ENCODE data around the gene EIPR1.

The EIPR1 gene

DNA sequence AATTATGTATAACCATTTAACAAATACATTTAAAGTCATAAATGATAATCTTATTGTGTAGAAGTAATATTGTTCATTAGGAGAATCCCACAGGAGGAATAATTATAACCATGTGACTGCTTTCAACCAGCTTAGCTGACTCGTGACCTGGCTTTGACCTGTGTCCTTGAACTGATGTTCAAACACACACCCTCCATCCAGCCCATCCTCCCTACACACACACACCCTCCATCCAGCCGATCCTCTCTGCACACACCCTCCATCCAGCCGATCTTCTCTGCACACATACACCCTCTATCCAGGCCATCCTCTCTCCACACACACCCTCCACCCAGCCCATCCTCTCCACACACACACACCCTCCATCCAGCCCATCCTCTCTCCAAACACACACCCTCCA, 83.5 kb downstream of the EIPR1 start:
- H3K27ac ChIP-seq (ENCODE audit: insufficient read depth in 1 of 2, low read depth in 1 of 2, low read length in 2 of 2, poor library complexity in 1 of 2, severe bottlenecking in 2 of 2) = no peak overlapping the region
- POLR2A ChIA-PET = no interaction called here

DNA sequence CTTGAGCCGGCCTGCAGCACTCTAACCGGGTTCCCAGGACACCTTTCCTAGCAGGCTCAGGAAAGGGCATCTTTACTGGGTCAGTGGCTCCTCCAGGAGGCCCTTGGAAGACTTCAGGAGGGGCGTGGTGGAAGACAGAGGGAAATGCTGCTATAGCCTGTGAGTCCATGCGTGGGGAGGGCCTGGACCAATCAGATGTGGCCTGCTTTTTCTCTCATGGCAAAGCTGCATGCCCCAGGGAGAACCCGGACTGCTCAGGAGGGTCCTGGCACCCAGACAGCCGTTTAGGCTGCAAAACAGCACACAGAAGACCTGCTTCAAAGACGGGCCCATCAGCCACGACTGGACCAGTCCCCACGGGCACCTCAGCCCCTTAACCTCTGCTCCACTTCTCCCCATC, 84.4 kb downstream of the EIPR1 start:
- Histone ChIP-seq H3K27ac (ENCODE audit: insufficient read depth in 1 of 2, low read depth in 1 of 2, low read length in 2 of 2, poor library complexity in 1 of 2, severe bottlenecking in 2 of 2) (no peak overlapping the region), H3K4me1 (ENCODE audit: control extremely low read depth in 1 of 4, control insufficient read depth in 4 of 4, insufficient read depth in 4 of 4, low read length in 3 of 4) (no peaks in the 10 kb centered on the region), H3K27me3 (replicated peaks in 2 of 5; ENCODE audit: control insufficient read depth in 4 of 5, insufficient read depth in 5 of 5, low read length in 4 of 5) (no peaks in the 10 kb centered on the region), H3K4me3 (ENCODE audit: control insufficient read depth in 1 of 7, extremely low read depth in 1 of 7, insufficient read depth in 4 of 7, low read depth in 2 of 7, low read length in 6 of 7) (no peak overlapping the region), H3K9me3 (ENCODE audit: control extremely low read depth in 1 of 5, control insufficient read depth in 4 of 5, insufficient read depth in 2 of 5, low read depth in 1 of 5, low read length in 4 of 5) (peaks cover 0 to 12% (median 2%) of the 10 kb centered on the region in 5 experiments), H3K36me3 (ENCODE audit: control insufficient read depth in 4 of 4, insufficient read depth in 4 of 4, low read length in 3 of 4) (peaks cover 0 to 12% (median 2%) of the 10 kb centered on the region in 4 experiments)
- ChIA-PET CTCF (interaction anchor here (0.9 kb wide), 1 partner anchor 9 kb away, joined by 3 read pairs; no protein-coding TSS in a partner anchor), POLR2A (no interaction called here)
- WGBS (ENCODE audit: insufficient coverage) = 100% methylated on average over 7 of the region's 9 CpGs
- DNase-seq = no peak

More for the DNA sequence above, 83.5 kb downstream of the EIPR1 start:
- Histone ChIP-seq H3K36me3 (ENCODE audit: control insufficient read depth in 4 of 4, insufficient read depth in 4 of 4, low read length in 3 of 4) (peaks cover 0 to 16% (median 4%) of the 10 kb centered on the region in 4 experiments), H3K27me3 (replicated peaks in 2 of 5; ENCODE audit: control insufficient read depth in 4 of 5, insufficient read depth in 5 of 5, low read length in 4 of 5) (no peaks in the 10 kb centered on the region), H3K9me3 (ENCODE audit: control extremely low read depth in 1 of 5, control insufficient read depth in 4 of 5, insufficient read depth in 2 of 5, low read depth in 1 of 5, low read length in 4 of 5) (peaks cover 0 to 10% (median 2%) of the 10 kb centered on the region in 5 experiments), H3K4me3 (ENCODE audit: control insufficient read depth in 1 of 7, extremely low read depth in 1 of 7, insufficient read depth in 4 of 7, low read depth in 2 of 7, low read length in 6 of 7) (no peak overlapping the region), H3K4me1 (ENCODE audit: control extremely low read depth in 1 of 4, control insufficient read depth in 4 of 4, insufficient read depth in 4 of 4, low read length in 3 of 4) (no peaks in the 10 kb centered on the region)
- no peak for DNase-seq
- 100% methylated on average over 2 of the region's 3 CpGs for WGBS (ENCODE audit: insufficient coverage)
- CTCF ChIA-PET = interaction anchor here (0.9 kb wide), 1 partner anchor 9 kb away, joined by 3 read pairs; no protein-coding TSS in a partner anchor

DNA sequence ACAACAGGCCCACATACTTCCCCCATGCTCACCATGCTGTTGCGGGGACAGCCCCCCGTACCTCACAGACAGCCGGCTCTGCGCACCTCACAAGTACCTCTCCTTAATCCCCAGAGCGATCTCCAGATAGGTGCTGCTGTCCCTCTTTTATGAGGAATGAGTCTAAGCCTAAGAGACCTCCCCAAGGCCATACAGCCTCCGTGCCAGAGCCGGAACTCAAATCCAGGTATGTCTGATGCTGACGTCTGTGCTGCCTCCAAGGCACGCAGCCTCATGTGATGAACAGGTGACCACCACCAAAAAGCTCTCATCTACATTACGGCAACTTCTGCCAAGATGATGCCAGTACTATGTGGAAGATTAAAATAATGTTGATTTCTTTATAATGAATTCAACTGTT, 85.2 kb downstream of the EIPR1 start:
- no peaks in the 10 kb centered on the region for H3K4me1 ChIP-seq (ENCODE audit: control extremely low read depth in 1 of 4, control insufficient read depth in 4 of 4, insufficient read depth in 4 of 4, low read length in 3 of 4)
- ChIA-PET CTCF (no interaction called here), POLR2A (no interaction called here)
- DNase-seq = no peak
- H3K27ac ChIP-seq (ENCODE audit: insufficient read depth in 1 of 2, low read depth in 1 of 2, low read length in 2 of 2, poor library complexity in 1 of 2, severe bottlenecking in 2 of 2) = no peak overlapping the region
- H3K27me3 ChIP-seq (replicated peaks in 2 of 5; ENCODE audit: control insufficient read depth in 4 of 5, insufficient read depth in 5 of 5, low read length in 4 of 5) = no peaks in the 10 kb centered on the region
- H3K36me3 ChIP-seq (ENCODE audit: control insufficient read depth in 4 of 4, insufficient read depth in 4 of 4, low read length in 3 of 4) = peaks cover 0 to 13% (median 1%) of the 10 kb centered on the region in 4 experiments
- peaks cover 0 to 14% (median 4%) of the 10 kb centered on the region in 5 experiments for H3K9me3 ChIP-seq (ENCODE audit: control extremely low read depth in 1 of 5, control insufficient read depth in 4 of 5, insufficient read depth in 2 of 5, low read depth in 1 of 5, low read length in 4 of 5)
- no peak overlapping the region for H3K4me3 ChIP-seq (ENCODE audit: control insufficient read depth in 1 of 7, extremely low read depth in 1 of 7, insufficient read depth in 4 of 7, low read depth in 2 of 7, low read length in 6 of 7)
- 100% methylated on average over 3 of the region's 10 CpGs for WGBS (ENCODE audit: insufficient coverage)

DNA sequence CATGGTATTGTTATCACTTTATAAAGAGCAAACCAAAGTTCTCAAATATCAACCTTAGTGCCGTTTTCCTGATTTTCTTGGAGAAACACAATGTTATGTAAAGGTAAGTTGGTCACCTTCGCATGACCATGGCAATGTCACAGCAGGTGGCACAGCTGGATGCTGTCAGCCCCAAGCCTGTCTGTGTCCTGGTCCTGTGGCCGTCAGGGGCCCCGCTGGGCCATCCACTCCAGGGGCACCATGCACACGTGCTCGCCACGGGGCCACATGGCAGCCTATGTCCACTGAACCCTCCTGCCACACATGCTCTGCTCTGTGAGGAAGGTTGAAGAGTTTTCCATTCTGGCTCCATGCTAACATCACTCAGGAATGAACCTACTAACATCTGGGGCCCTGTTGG, 85.9 kb downstream of the EIPR1 start:
- DNase-seq = no peak
- WGBS (ENCODE audit: insufficient coverage) = 98% methylated on average over 6 of the region's 7 CpGs
- Histone ChIP-seq H3K4me3 (ENCODE audit: control insufficient read depth in 1 of 7, extremely low read depth in 1 of 7, insufficient read depth in 4 of 7, low read depth in 2 of 7, low read length in 6 of 7) (no peak overlapping the region), H3K27ac (ENCODE audit: insufficient read depth in 1 of 2, low read depth in 1 of 2, low read length in 2 of 2, poor library complexity in 1 of 2, severe bottlenecking in 2 of 2) (no peak overlapping the region), H3K27me3 (replicated peaks in 2 of 5; ENCODE audit: control insufficient read depth in 4 of 5, insufficient read depth in 5 of 5, low read length in 4 of 5) (no peaks in the 10 kb centered on the region), H3K4me1 (ENCODE audit: control extremely low read depth in 1 of 4, control insufficient read depth in 4 of 4, insufficient read depth in 4 of 4, low read length in 3 of 4) (no peaks in the 10 kb centered on the region), H3K36me3 (ENCODE audit: control insufficient read depth in 4 of 4, insufficient read depth in 4 of 4, low read length in 3 of 4) (peaks cover 0 to 13% (median 1%) of the 10 kb centered on the region in 4 experiments), H3K9me3 (ENCODE audit: control extremely low read depth in 1 of 5, control insufficient read depth in 4 of 5, insufficient read depth in 2 of 5, low read depth in 1 of 5, low read length in 4 of 5) (peaks cover 0 to 14% (median 4%) of the 10 kb centered on the region in 5 experiments)
- POLR2A ChIA-PET = no interaction called here
- CTCF ChIA-PET = no interaction called here

DNA sequence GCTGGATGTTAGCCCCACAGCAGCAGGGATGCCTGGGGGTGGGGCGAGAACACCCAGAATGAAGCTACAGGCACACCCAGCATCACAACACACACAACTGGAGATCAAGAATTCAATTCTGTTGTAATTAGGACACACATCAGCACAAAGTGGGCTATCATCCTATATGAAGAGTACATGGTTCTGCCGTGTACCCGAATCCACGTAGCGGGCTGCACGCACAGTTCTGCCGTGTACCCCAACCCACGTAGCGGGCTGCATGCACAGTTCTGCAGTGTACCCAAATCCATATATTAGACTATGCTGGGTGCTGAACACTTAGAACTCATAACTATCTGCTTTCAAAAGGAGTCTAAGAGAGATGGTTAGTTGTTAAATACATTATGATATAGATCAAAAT, 86.5 kb downstream of the EIPR1 start:
- DNase-seq = no peak
- Histone ChIP-seq H3K27ac (ENCODE audit: insufficient read depth in 1 of 2, low read depth in 1 of 2, low read length in 2 of 2, poor library complexity in 1 of 2, severe bottlenecking in 2 of 2) (no peak overlapping the region), H3K4me3 (ENCODE audit: control insufficient read depth in 1 of 7, extremely low read depth in 1 of 7, insufficient read depth in 4 of 7, low read depth in 2 of 7, low read length in 6 of 7) (no peak overlapping the region), H3K27me3 (replicated peaks in 2 of 5; ENCODE audit: control insufficient read depth in 4 of 5, insufficient read depth in 5 of 5, low read length in 4 of 5) (no peaks in the 10 kb centered on the region), H3K36me3 (ENCODE audit: control insufficient read depth in 4 of 4, insufficient read depth in 4 of 4, low read length in 3 of 4) (peaks cover 0 to 13% (median 1%) of the 10 kb centered on the region in 4 experiments), H3K4me1 (ENCODE audit: control extremely low read depth in 1 of 4, control insufficient read depth in 4 of 4, insufficient read depth in 4 of 4, low read length in 3 of 4) (no peaks in the 10 kb centered on the region), H3K9me3 (ENCODE audit: control extremely low read depth in 1 of 5, control insufficient read depth in 4 of 5, insufficient read depth in 2 of 5, low read depth in 1 of 5, low read length in 4 of 5) (peaks cover 0 to 14% (median 4%) of the 10 kb centered on the region in 5 experiments)
- ChIA-PET POLR2A (no interaction called here), CTCF (no interaction called here)
- WGBS (ENCODE audit: insufficient coverage) = 100% methylated on average over 6 of the region's 9 CpGs

DNA sequence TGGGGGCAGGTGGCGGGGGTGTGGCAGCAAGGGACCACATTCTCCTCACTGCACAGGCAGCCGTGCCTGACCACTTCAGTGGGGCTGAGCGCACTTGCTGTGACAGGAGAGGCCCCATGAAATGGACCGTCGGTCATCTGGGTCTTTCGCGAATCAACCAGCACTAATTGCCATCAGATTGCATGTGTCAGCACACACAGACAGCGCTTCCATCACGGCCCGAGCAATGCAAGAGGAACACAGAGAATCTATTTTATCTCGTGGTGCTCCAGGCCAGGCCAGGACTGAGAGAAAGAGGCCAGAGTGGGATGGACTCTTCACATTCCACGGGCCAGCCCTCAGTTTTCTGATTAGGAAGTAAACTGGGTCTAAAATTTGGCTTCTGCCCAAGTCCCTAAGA, 87.0 kb downstream of the EIPR1 start:
- no peaks in the 10 kb centered on the region for H3K4me1 ChIP-seq (ENCODE audit: control extremely low read depth in 1 of 4, control insufficient read depth in 4 of 4, insufficient read depth in 4 of 4, low read length in 3 of 4)
- no peak overlapping the region for H3K27ac ChIP-seq (ENCODE audit: insufficient read depth in 1 of 2, low read depth in 1 of 2, low read length in 2 of 2, poor library complexity in 1 of 2, severe bottlenecking in 2 of 2)
- H3K36me3 ChIP-seq (ENCODE audit: control insufficient read depth in 4 of 4, insufficient read depth in 4 of 4, low read length in 3 of 4) = peaks cover 0 to 13% (median 1%) of the 10 kb centered on the region in 4 experiments
- CTCF ChIA-PET = no interaction called here
- H3K9me3 ChIP-seq (ENCODE audit: control extremely low read depth in 1 of 5, control insufficient read depth in 4 of 5, insufficient read depth in 2 of 5, low read depth in 1 of 5, low read length in 4 of 5) = peaks cover 0 to 14% (median 4%) of the 10 kb centered on the region in 5 experiments
- no peaks in the 10 kb centered on the region for H3K27me3 ChIP-seq (replicated peaks in 2 of 5; ENCODE audit: control insufficient read depth in 4 of 5, insufficient read depth in 5 of 5, low read length in 4 of 5)
- over 99% methylated on average over 12 of the region's 12 CpGs for WGBS (ENCODE audit: insufficient coverage)
- POLR2A ChIA-PET = no interaction called here
- no peak overlapping the region for H3K4me3 ChIP-seq (ENCODE audit: control insufficient read depth in 1 of 7, extremely low read depth in 1 of 7, insufficient read depth in 4 of 7, low read depth in 2 of 7, low read length in 6 of 7)
- DNase-seq = no peak

DNA sequence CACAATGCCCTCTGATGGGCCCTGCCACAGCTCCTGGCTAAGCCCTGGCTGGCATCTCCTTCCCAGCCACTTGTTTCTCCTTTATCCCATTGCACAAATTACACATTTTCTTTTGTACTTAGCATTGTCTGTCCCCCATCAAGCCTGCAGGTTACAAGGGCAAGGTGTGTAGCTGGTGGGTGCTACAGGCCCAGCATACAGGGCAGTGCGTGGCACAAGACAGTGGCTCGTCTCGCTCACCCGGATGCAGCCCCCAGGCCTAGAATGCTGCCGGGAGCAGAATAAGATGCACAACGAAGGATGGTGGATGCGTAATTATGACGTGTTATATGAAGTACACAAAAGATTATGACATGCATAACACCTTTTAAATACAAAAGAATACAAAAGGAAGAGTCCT, 87.6 kb downstream of the EIPR1 start:
- no peak for DNase-seq
- no peak overlapping the region for H3K4me3 ChIP-seq (ENCODE audit: control insufficient read depth in 1 of 7, extremely low read depth in 1 of 7, insufficient read depth in 4 of 7, low read depth in 2 of 7, low read length in 6 of 7)
- 100% methylated on average over 4 of the region's 8 CpGs for WGBS (ENCODE audit: insufficient coverage)
- H3K36me3 ChIP-seq (ENCODE audit: control insufficient read depth in 4 of 4, insufficient read depth in 4 of 4, low read length in 3 of 4) = peaks cover 0 to 13% (median 1%) of the 10 kb centered on the region in 4 experiments
- no peaks in the 10 kb centered on the region for H3K4me1 ChIP-seq (ENCODE audit: control extremely low read depth in 1 of 4, control insufficient read depth in 4 of 4, insufficient read depth in 4 of 4, low read length in 3 of 4)
- ChIA-PET POLR2A (interaction anchor here (1.1 kb wide), 1 partner anchor 14 kb away, joined by 6 read pairs; no protein-coding TSS in a partner anchor), CTCF (interaction anchor here (1.2 kb wide), 1 partner anchor 18 kb away, joined by 3 read pairs; no protein-coding TSS in a partner anchor)
- no peak overlapping the region for H3K27ac ChIP-seq (ENCODE audit: insufficient read depth in 1 of 2, low read depth in 1 of 2, low read length in 2 of 2, poor library complexity in 1 of 2, severe bottlenecking in 2 of 2)
- H3K27me3 ChIP-seq (replicated peaks in 2 of 5; ENCODE audit: control insufficient read depth in 4 of 5, insufficient read depth in 5 of 5, low read length in 4 of 5) = no peaks in the 10 kb centered on the region
- H3K9me3 ChIP-seq (ENCODE audit: control extremely low read depth in 1 of 5, control insufficient read depth in 4 of 5, insufficient read depth in 2 of 5, low read depth in 1 of 5, low read length in 4 of 5) = peaks cover 0 to 14% (median 4%) of the 10 kb centered on the region in 5 experiments
